ENCODE data around the gene ENOX1. TPM values are rescaled to one million over a fixed set of nuclear protein-coding genes. Genes with fewer than 3 reads are reported as not detected.

ENOX1 gene
- total and polyA plus RNA-seq, 2 of the 13 experiments (the other 11 are each of a cell fraction or from before 2014, with no cell fraction given): not detected

- POLR2A ChIA-PET: no interaction called here
- no peaks in the 10 kb centered on the region for H3K36me3 ChIP-seq (replicated peaks in 1 of 2; ENCODE audit: control insufficient read depth in 1 of 2, insufficient read depth in 2 of 2, low read length in 2 of 2)
- no peak for TF ChIP-seq ATF5 (CRISPR knock-in tag; IDR thresholded peaks at IDR 0.05; ENCODE audit: low read depth)
- no peak for TF ChIP-seq RBM22 (optimal IDR thresholded peaks at IDR 0.05; ENCODE audit: low read length)
- no peak for TF ChIP-seq ZNF383 (CRISPR knock-in tag; IDR thresholded peaks at IDR 0.05; ENCODE audit: borderline replicate concordance)
- TF ChIP-seq STAT6 (CRISPR knock-in tag; IDR thresholded peaks at IDR 0.05; ENCODE audit: borderline replicate concordance): no peak
- no peak for TF ChIP-seq MBD4 (IDR thresholded peaks at IDR 0.05; ENCODE audit: borderline replicate concordance, low read length)
- no peak for TF ChIP-seq ARNT (IDR thresholded peaks at IDR 0.05)
- no peak for TF ChIP-seq CENPX (CRISPR knock-in tag; IDR thresholded peaks at IDR 0.05)
- TF ChIP-seq ZNF512 (CRISPR knock-in tag; IDR thresholded peaks at IDR 0.05): no peak
- TF ChIP-seq ZNF337 (CRISPR knock-in tag; IDR thresholded peaks at IDR 0.05; ENCODE audit: borderline replicate concordance, low read depth): no peak
- TF ChIP-seq KLF9 (CRISPR knock-in tag; IDR thresholded peaks at IDR 0.05; ENCODE audit: low read depth): no peak
- TF ChIP-seq ZBTB4 (CRISPR knock-in tag; IDR thresholded peaks at IDR 0.05; ENCODE audit: borderline replicate concordance): no peak
- no peak for TF ChIP-seq ZNF510 (CRISPR knock-in tag; IDR thresholded peaks at IDR 0.05; ENCODE audit: low read depth)
- TF ChIP-seq GPBP1L1 (CRISPR knock-in tag; IDR thresholded peaks at IDR 0.05): no peak
- 0% methylated on average over 2 of the region's 2 CpGs for WGBS (ENCODE audit: low lambda C conversion rate)
- in situ Hi-C loops (cut with HindIII; ENCODE audit: extremely low pct_ligation_motif_present, low pct_unique_long_range_greater_than_20kb) (no loop called here), intact Hi-C loops (cut with micrococcal nuclease; ENCODE audit: unreplicated experiment) (no loop called here)
- no peak overlapping the region for H3K9ac ChIP-seq (ENCODE audit: insufficient read depth, low read depth, low read length)
- no peaks in the 10 kb centered on the region for H3K9me3 ChIP-seq (ENCODE audit: low read length)
- H3K79me2 ChIP-seq (ENCODE audit: insufficient read depth, low read length): no peaks in the 10 kb centered on the region
- BruUV-seq (replicated peaks): no TSS peak
- CTCF ChIA-PET (ENCODE audit: low intra/inter-chr PET ratio, low total read pairs): no interaction called here
- H3K4me2 ChIP-seq (ENCODE audit: low read depth, low read length): no peak overlapping the region
- peaks cover 10% of the 10 kb centered on the region; the same call in 1 of the 2 replicates for H3K4me1 ChIP-seq (ENCODE audit: insufficient read depth, low read length)
- H3K4me3 ChIP-seq (replicated peaks in 1 of 3; ENCODE audit: insufficient read depth in 1 of 3, low read depth in 2 of 3, low read length in 3 of 3): no peak overlapping the region
- FAIRE-seq (no peak), DNase-seq (ENCODE audit: low spot score) (no peak), ATAC-seq (no peak)
- no peaks in the 10 kb centered on the region for H4K20me1 ChIP-seq (ENCODE audit: insufficient read depth, low read length)
- H2AFZ ChIP-seq (ENCODE audit: low read length): no peak overlapping the region
- H3K27ac ChIP-seq (ENCODE audit: extremely low read length, insufficient read depth, low read length): no peak overlapping the region
- no peaks in the 10 kb centered on the region for H3K27me3 ChIP-seq (ENCODE audit: control insufficient read depth in 1 of 2, insufficient read depth in 2 of 2, low read length in 2 of 2)
Measured at GRCh38 chr13:43273362-43273761, 513.4 kb downstream of the ENOX1 start.

Data from HepG2 (cell line).